Smooth muscle cell (in vitro differentiated cells): Measurements from ENCODE around the gene SDC4. TPM values are rescaled to one million over a fixed set of nuclear protein-coding genes. Genes with fewer than 3 reads are reported as not detected.
A peak's percentile ranks its signal among the peaks of the same experiment; 100 is the strongest.

Source experiments
- DNase-seq: peaks from one replicate; lab custom pipeline; 2025; ENCODE audit not compliant: unreplicated experiment; lab: John Stamatoyannopoulos, UW
- H2AFZ ChIP-seq: fragments of 200-600 bp; sonication (generic); 2 replicates; pipeline ENCODE4 v1.6.0; 2016; ENCODE audit warnings: antibody characterized with exemption, low read depth, mild to moderate bottlenecking
- H3F3A ChIP-seq: fragments of 200-600 bp; sonication (generic); 2 replicates; pipeline ENCODE4 v1.6.0; 2017; ENCODE audit warnings: antibody characterized with exemption, low read depth
- H3K27ac ChIP-seq: fragments of 200-600 bp; sonication (generic); 2 replicates; pipeline ENCODE4 v1.5.1; 2016; ENCODE audit warnings: low read depth, mild to moderate bottlenecking
- H3K27me3 ChIP-seq: fragments of 200-600 bp; sonication (generic); 2 replicates; pipeline ENCODE4 v1.6.1; 2016; ENCODE audit warnings: low read depth, mild to moderate bottlenecking
- H3K36me3 ChIP-seq: fragments of 200-600 bp; sonication (generic); 2 replicates; pipeline ENCODE4 v1.5.1; 2016; ENCODE audit warnings: low read depth
- H3K4me1 ChIP-seq: fragments of 200-600 bp; sonication (generic); 2 replicates; pipeline ENCODE4 v1.5.1; 2016; ENCODE audit warnings: low read depth
- H3K4me2 ChIP-seq: fragments of 200-600 bp; sonication (generic); 2 replicates; pipeline ENCODE4 v1.6.0; 2016; ENCODE audit warnings: mild to moderate bottlenecking
- H3K4me3 ChIP-seq: fragments of 200-600 bp; sonication (generic); 2 replicates; pipeline ENCODE4 v1.5.1; 2016; ENCODE audit warnings: mild to moderate bottlenecking
- H3K79me2 ChIP-seq: fragments of 200-600 bp; sonication (generic); 2 replicates; pipeline ENCODE4 v1.6.0; 2016; ENCODE audit warnings: low read depth, mild to moderate bottlenecking
- H3K9ac ChIP-seq: fragments of 200-600 bp; sonication (generic); 2 replicates; pipeline ENCODE4 v1.6.0; 2016; ENCODE audit warnings: low read depth
- H3K9me3 ChIP-seq: fragments of 200-600 bp; sonication (generic); replicated peaks from 2 replicates; pipeline ENCODE4 v1.5.1; 2016; ENCODE audit warnings: low read depth
- H4K20me1 ChIP-seq: fragments of 200-600 bp; sonication (generic); 2 replicates; pipeline ENCODE4 v1.6.0; 2016; ENCODE audit warnings: low read depth
- WGBS: methylation state at CpG from one replicate; pipeline ENCODE4 v1.1.7; 2016; ENCODE audit warnings: low lambda C conversion rate; 5-methylcytosine and 5-hydroxymethylcytosine counted together
- polyA plus RNA-seq: library from polyadenylated mRNA; unstranded; fragments of >200 nt; fragmentation: Nextera tagmentation; extraction: Ambion mirVana; gene quantifications from 2 replicates; pipeline ENCODE4 v1.2.1, GENCODE V29; 2016
- total RNA-seq: library from RNA; depleted of rRNA; stranded (reverse); fragments of >200 nt; gene quantifications from 2 replicates; pipeline ENCODE4 v1.2.3, GENCODE V29; 2014
- TF ChIP-seq, protein P1 (sequence below): fragments of 200-600 bp; sonication (generic); IDR thresholded peaks from 2 replicates; pipeline ENCODE4 v1.5.1; 2017; ENCODE audit warnings: borderline replicate concordance, mild to moderate bottlenecking, antibody characterized with exemption; ENCODE audit not compliant: insufficient read depth, poor library complexity, severe bottlenecking

SDC4 gene
- total and polyA plus RNA-seq, 2 experiments from 2014 or later = 45.0 to 70.7 TPM

DNA sequence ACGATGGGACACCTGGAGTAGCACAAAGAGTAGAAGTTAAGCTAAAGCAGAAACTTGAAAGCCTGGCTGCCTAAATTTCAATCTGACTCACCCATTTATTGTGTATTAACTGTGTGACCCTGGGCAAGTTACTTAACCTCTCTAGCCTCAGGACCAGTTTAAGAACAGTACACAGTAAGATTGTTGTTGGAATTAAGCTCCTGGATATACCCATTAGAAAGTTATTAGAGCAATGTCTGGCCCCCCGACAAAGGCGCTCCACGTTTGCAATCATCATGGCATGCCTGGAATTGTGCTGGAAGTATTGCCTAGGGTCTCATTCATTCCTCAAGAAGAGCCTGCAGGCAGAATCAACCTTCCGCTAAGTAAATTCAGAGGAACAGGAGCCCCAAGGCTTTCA lies 1.4 kb downstream of the SDC4 start:
- Histone ChIP-seq H3K9me3 (no peaks in the 10 kb centered on the region), H3K27me3 (no peaks in the 10 kb centered on the region), H3K4me3 (peak overlapping the region; percentile 80), H3K36me3 (no peaks in the 10 kb centered on the region), H3F3A (peaks cover 37% of the 10 kb centered on the region), H3K9ac (peak overlapping the region; percentile 88), H3K4me1 (peaks cover 48% of the 10 kb centered on the region), H4K20me1 (peaks cover 20% of the 10 kb centered on the region), H3K27ac (peak overlapping the region; percentile 96), H3K79me2 (peaks cover 45% of the 10 kb centered on the region), H2AFZ (no peak overlapping the region), H3K4me2 (peak overlapping the region; percentile 97)
- TF ChIP-seq, protein P1, sequence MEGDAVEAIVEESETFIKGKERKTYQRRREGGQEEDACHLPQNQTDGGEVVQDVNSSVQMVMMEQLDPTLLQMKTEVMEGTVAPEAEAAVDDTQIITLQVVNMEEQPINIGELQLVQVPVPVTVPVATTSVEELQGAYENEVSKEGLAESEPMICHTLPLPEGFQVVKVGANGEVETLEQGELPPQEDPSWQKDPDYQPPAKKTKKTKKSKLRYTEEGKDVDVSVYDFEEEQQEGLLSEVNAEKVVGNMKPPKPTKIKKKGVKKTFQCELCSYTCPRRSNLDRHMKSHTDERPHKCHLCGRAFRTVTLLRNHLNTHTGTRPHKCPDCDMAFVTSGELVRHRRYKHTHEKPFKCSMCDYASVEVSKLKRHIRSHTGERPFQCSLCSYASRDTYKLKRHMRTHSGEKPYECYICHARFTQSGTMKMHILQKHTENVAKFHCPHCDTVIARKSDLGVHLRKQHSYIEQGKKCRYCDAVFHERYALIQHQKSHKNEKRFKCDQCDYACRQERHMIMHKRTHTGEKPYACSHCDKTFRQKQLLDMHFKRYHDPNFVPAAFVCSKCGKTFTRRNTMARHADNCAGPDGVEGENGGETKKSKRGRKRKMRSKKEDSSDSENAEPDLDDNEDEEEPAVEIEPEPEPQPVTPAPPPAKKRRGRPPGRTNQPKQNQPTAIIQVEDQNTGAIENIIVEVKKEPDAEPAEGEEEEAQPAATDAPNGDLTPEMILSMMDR = no peak
- 19% methylated on average over 5 of the region's 5 CpGs for WGBS
- DNase-seq = no peak

DNA sequence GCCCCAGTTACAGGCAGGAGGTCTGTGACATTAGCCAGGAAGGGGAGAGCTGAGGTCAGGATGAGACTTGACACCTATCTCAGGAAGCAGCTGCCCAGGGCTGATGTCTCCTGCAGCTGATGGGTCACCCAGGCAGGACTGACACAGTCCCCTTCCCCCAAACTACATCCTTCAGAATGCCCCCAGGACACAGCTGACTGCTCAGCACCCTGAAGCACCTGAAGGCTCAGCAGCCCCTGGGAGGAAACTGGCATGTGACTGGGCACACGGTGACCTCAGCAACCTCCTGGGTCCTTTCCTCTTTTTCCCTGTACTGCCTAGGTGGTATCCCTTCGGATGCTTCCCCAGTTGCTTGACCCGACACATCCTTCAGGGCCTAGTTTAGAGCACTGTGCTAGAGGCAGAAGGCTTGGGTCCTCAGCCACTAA lies 1.9 kb downstream of the SDC4 start:
- no peak overlapping the region for H2AFZ ChIP-seq
- H3F3A ChIP-seq = peaks cover 42% of the 10 kb centered on the region
- peak overlapping the region; percentile 97 for H3K4me2 ChIP-seq
- peaks cover 51% of the 10 kb centered on the region for H3K79me2 ChIP-seq
- no peaks in the 10 kb centered on the region for H3K27me3 ChIP-seq
- 46% methylated on average over 3 of the region's 3 CpGs for WGBS
- no peaks in the 10 kb centered on the region for H3K9me3 ChIP-seq
- peak overlapping the region; percentile 96 for H3K27ac ChIP-seq
- peaks cover 54% of the 10 kb centered on the region for H3K4me1 ChIP-seq
- H4K20me1 ChIP-seq = peaks cover 26% of the 10 kb centered on the region
- no peak for DNase-seq
- TF ChIP-seq, protein P1 = no peak
- peak overlapping the region; percentile 80 for H3K4me3 ChIP-seq
- no peaks in the 10 kb centered on the region for H3K36me3 ChIP-seq
- peak overlapping the region; percentile 88 for H3K9ac ChIP-seq

DNA sequence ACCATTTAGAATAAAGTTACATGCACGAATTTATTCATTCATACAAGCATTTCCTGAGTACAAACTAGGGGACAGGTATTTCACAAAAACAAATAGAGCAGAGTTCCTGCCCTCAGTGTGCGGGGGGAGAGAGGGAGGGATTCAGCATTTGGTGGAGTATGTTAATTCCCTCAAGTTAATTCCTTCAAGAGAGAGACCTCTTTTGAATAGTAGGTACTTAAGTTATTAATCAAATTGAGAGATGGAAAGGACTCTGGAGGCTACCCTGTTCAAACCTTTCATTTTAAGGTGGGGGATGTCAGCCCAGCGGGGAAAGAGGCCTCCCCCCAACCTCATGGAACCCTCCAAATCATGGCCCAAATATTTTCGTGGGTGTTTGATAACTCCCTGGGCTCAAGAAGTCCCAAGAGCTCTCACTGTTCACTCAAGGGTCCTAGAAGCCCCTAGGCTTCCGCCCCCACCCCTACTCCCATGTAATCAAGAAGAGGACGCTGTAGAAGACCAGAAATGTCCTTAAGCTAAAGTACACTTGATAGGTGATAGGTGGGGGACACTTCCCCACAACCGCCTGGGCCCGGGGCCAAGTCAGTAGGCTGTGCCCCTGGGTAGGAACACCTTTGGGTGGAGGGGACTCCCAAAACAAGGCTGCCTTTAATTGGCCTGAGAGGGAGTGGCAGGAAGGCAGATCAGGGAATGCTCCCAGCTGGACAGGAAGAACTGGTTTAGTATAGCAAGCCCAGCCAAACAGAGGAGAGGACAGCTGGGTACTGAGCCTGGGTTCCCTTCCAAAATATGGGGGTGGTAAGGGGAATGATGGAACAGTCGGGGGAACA lies 2.9 kb downstream of the SDC4 start:
- no peaks in the 10 kb centered on the region for H3K9me3 ChIP-seq
- peak overlapping the region; percentile 97 for H3K4me2 ChIP-seq
- peaks cover 47% of the 10 kb centered on the region for H3F3A ChIP-seq
- H4K20me1 ChIP-seq = peaks cover 33% of the 10 kb centered on the region
- peak overlapping the region; percentile 80 for H3K4me3 ChIP-seq
- H3K27me3 ChIP-seq = no peaks in the 10 kb centered on the region
- peak overlapping the region; percentile 78 for H3K9ac ChIP-seq
- WGBS = 55% methylated on average over 9 of the region's 9 CpGs
- no peak for DNase-seq
- TF ChIP-seq, protein P1 = no peak
- H3K4me1 ChIP-seq = peaks cover 64% of the 10 kb centered on the region
- no peak overlapping the region for H2AFZ ChIP-seq
- H3K79me2 ChIP-seq = peaks cover 59% of the 10 kb centered on the region
- peak overlapping the region; percentile 96 for H3K27ac ChIP-seq
- no peaks in the 10 kb centered on the region for H3K36me3 ChIP-seq
